ENCODE data around the gene UGT1A8. TPM values are rescaled to one million over a fixed set of nuclear protein-coding genes. Genes with fewer than 3 reads are reported as not detected.
"Not testable (repeated sequence)": the region's sequence is repeated elsewhere in the genome, so short reads cannot be mapped to it uniquely, and the experiment has no call there.

Gene UGT1A8
- total and polyA plus RNA-seq, 2 donors (not counting 1 experiment from before 2014, with no cell fraction given): not detected

- Histone ChIP-seq H3K9ac (ENCODE audit: low read length) (no peak overlapping the region), H3K4me3 (ENCODE audit: control extremely low read depth in 1 of 5, extremely low read depth in 1 of 5, insufficient read depth in 1 of 5, low read depth in 2 of 5, low read length in 4 of 5) (no peak overlapping the region), H3K36me3 (replicated peaks in 1 of 2; ENCODE audit: control extremely low read depth in 1 of 2, control insufficient read depth in 1 of 2, extremely low read depth in 1 of 2, insufficient read depth in 2 of 2, low read length in 1 of 2) (no peaks in the 10 kb centered on the region), H4K20me1 (ENCODE audit: control insufficient read depth, insufficient read depth, low read length, poor library complexity, severe bottlenecking) (no peaks in the 10 kb centered on the region), H3K27ac (ENCODE audit: low read length in 2 of 2) (no peak overlapping the region), H3K9me3 (ENCODE audit: control extremely low read depth in 1 of 3, control insufficient read depth in 2 of 3, insufficient read depth in 1 of 3, low read length in 2 of 3) (peaks cover 0 to 3% (median 0%) of the 10 kb centered on the region in 3 donors), H3K27me3 (replicated peaks in 1 of 4; ENCODE audit: control extremely low read depth in 1 of 4, control insufficient read depth in 3 of 4, insufficient read depth in 4 of 4, low read length in 3 of 4) (peaks cover 0 to 2% (median 0%) of the 10 kb centered on the region in 4 experiments), H3K4me1 (ENCODE audit: control insufficient read depth in 2 of 2, insufficient read depth in 2 of 2, low read length in 2 of 2) (no peaks in the 10 kb centered on the region), H3K79me2 (ENCODE audit: control insufficient read depth, insufficient read depth, low read length) (no peaks in the 10 kb centered on the region), H3K4me2 (replicated peaks; ENCODE audit: low read depth, low read length, poor library complexity, severe bottlenecking) (no peak overlapping the region), H2AFZ (ENCODE audit: insufficient read depth, low read depth, low read length, poor library complexity, severe bottlenecking) (no peak overlapping the region)
- intact Hi-C loops (cut with micrococcal nuclease): no loop called here
- TF ChIP-seq EZH2 (IDR thresholded peaks at IDR 0.05; ENCODE audit: borderline replicate concordance, insufficient read depth, low read depth, low read length, poor library complexity, severe bottlenecking): no peak
- DNase-seq (no peak), ATAC-seq (ENCODE audit: low read depth) (no peak)
- 73% methylated on average over 4 of the region's 6 CpGs for WGBS (ENCODE audit: insufficient coverage)
- Mint-ChIP-seq H3K27me3 (peaks cover 46% of the 10 kb centered on the region), H3K4me3 (no peak overlapping the region), H3K9me3 (ENCODE audit: insufficient read depth) (no peaks in the 10 kb centered on the region), H3K4me1 (no peaks in the 10 kb centered on the region), H3K27ac (no peak overlapping the region)
- ChIA-PET CTCF (no interaction called here), POLR2A (no interaction called here)
Measured at GRCh38 chr2:233654501-233654900, 37.1 kb downstream of the UGT1A8 start.

DNA sequence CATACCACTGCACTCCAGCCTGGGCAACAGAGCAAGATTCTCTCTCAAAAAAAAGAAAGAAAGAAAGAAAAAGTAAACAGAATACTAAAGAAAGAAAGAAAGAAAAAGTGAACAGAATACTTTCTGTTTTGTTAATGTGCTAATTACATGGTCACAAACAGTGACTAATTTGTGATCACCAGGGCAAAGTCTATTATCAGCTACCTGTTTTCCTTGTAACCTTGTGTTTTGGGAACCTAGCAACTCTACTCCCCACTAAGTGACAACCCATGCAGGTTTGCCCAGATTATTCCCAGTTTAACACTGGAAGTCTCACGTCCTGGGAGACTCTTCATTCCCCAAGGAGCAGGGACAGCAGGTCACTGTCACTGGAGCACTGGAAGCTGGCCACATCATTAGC lies 37.6 kb downstream of the UGT1A8 start:
- no peaks in the 10 kb centered on the region for H3K4me1 ChIP-seq (ENCODE audit: control insufficient read depth in 2 of 2, insufficient read depth in 2 of 2, low read length in 2 of 2)
- no peaks in the 10 kb centered on the region for H3K4me1 Mint-ChIP-seq
- no peaks in the 10 kb centered on the region for H3K9me3 Mint-ChIP-seq (ENCODE audit: insufficient read depth)
- H4K20me1 ChIP-seq (ENCODE audit: control insufficient read depth, insufficient read depth, low read length, poor library complexity, severe bottlenecking): no peaks in the 10 kb centered on the region
- DNase-seq (no peak), ATAC-seq (ENCODE audit: low read depth) (no peak)
- no peaks in the 10 kb centered on the region for H3K36me3 ChIP-seq (replicated peaks in 1 of 2; ENCODE audit: control extremely low read depth in 1 of 2, control insufficient read depth in 1 of 2, extremely low read depth in 1 of 2, insufficient read depth in 2 of 2, low read length in 1 of 2)
- H3K27ac Mint-ChIP-seq: no peak overlapping the region
- no peak overlapping the region for H3K4me3 ChIP-seq (ENCODE audit: control extremely low read depth in 1 of 5, extremely low read depth in 1 of 5, insufficient read depth in 1 of 5, low read depth in 2 of 5, low read length in 4 of 5)
- H3K27ac ChIP-seq (ENCODE audit: low read length in 2 of 2): no peak overlapping the region
- CTCF ChIA-PET: no interaction called here
- POLR2A ChIA-PET: no interaction called here
- peaks cover 51% of the 10 kb centered on the region for H3K27me3 Mint-ChIP-seq
- H3K9ac ChIP-seq (ENCODE audit: low read length): no peak overlapping the region
- peaks cover 0 to under 1% (median 0%) of the 10 kb centered on the region in 3 donors for H3K9me3 ChIP-seq (ENCODE audit: control extremely low read depth in 1 of 3, control insufficient read depth in 2 of 3, insufficient read depth in 1 of 3, low read length in 2 of 3)
- WGBS (ENCODE audit: insufficient coverage): 82% methylated on average over 1 of the region's 1 CpG
- H3K4me2 ChIP-seq (replicated peaks; ENCODE audit: low read depth, low read length, poor library complexity, severe bottlenecking): no peak overlapping the region
- peaks cover 0 to 3% (median 0%) of the 10 kb centered on the region in 4 experiments for H3K27me3 ChIP-seq (replicated peaks in 1 of 4; ENCODE audit: control extremely low read depth in 1 of 4, control insufficient read depth in 3 of 4, insufficient read depth in 4 of 4, low read length in 3 of 4)
- H3K79me2 ChIP-seq (ENCODE audit: control insufficient read depth, insufficient read depth, low read length): no peaks in the 10 kb centered on the region
- no peak for TF ChIP-seq EZH2 (IDR thresholded peaks at IDR 0.05; ENCODE audit: borderline replicate concordance, insufficient read depth, low read depth, low read length, poor library complexity, severe bottlenecking)
- TF ChIP-seq, protein P1, sequence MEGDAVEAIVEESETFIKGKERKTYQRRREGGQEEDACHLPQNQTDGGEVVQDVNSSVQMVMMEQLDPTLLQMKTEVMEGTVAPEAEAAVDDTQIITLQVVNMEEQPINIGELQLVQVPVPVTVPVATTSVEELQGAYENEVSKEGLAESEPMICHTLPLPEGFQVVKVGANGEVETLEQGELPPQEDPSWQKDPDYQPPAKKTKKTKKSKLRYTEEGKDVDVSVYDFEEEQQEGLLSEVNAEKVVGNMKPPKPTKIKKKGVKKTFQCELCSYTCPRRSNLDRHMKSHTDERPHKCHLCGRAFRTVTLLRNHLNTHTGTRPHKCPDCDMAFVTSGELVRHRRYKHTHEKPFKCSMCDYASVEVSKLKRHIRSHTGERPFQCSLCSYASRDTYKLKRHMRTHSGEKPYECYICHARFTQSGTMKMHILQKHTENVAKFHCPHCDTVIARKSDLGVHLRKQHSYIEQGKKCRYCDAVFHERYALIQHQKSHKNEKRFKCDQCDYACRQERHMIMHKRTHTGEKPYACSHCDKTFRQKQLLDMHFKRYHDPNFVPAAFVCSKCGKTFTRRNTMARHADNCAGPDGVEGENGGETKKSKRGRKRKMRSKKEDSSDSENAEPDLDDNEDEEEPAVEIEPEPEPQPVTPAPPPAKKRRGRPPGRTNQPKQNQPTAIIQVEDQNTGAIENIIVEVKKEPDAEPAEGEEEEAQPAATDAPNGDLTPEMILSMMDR (IDR thresholded peaks at IDR 0.05): no peak
- no peak overlapping the region for H2AFZ ChIP-seq (ENCODE audit: insufficient read depth, low read depth, low read length, poor library complexity, severe bottlenecking)
- intact Hi-C loops (cut with micrococcal nuclease): no loop called here
- H3K4me3 Mint-ChIP-seq: no peak overlapping the region

DNA sequence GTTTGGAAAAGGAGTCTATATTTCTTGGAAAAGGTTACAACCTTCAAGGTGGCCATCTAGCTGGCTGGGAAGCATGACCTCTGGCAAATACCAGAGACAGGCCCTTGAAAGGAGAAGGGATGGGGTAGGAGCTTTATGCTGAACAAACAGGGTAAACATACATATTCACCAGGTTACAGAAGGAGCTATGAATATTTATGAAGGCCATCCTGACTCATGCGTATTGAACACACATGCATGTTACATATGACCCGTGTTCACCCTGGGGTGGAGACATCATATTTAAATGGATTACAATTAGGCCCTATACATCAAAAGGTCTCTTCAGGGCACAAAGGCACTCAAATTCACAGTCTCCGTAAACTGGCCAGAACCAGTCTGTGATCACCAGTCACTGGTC lies 38.5 kb downstream of the UGT1A8 start:
- H3K4me3 Mint-ChIP-seq; H3K4me1 ChIP-seq (ENCODE audit: control insufficient read depth in 2 of 2, insufficient read depth in 2 of 2, low read length in 2 of 2); DNase-seq; H3K27ac ChIP-seq (ENCODE audit: low read length in 2 of 2); H3K4me1 Mint-ChIP-seq; H3K4me3 ChIP-seq (ENCODE audit: control extremely low read depth in 1 of 5, extremely low read depth in 1 of 5, insufficient read depth in 1 of 5, low read depth in 2 of 5, low read length in 4 of 5); intact Hi-C loops (cut with micrococcal nuclease); H3K36me3 ChIP-seq (replicated peaks in 1 of 2; ENCODE audit: control extremely low read depth in 1 of 2, control insufficient read depth in 1 of 2, extremely low read depth in 1 of 2, insufficient read depth in 2 of 2, low read length in 1 of 2); ATAC-seq (ENCODE audit: low read depth); CTCF ChIA-PET; H3K9ac ChIP-seq (ENCODE audit: low read length); H3K9me3 Mint-ChIP-seq (ENCODE audit: insufficient read depth); H2AFZ ChIP-seq (ENCODE audit: insufficient read depth, low read depth, low read length, poor library complexity, severe bottlenecking); H4K20me1 ChIP-seq (ENCODE audit: control insufficient read depth, insufficient read depth, low read length, poor library complexity, severe bottlenecking); POLR2A ChIA-PET; H3K4me2 ChIP-seq (replicated peaks; ENCODE audit: low read depth, low read length, poor library complexity, severe bottlenecking); H3K79me2 ChIP-seq (ENCODE audit: control insufficient read depth, insufficient read depth, low read length); H3K27ac Mint-ChIP-seq; H3K9me3 ChIP-seq (ENCODE audit: control extremely low read depth in 1 of 3, control insufficient read depth in 2 of 3, insufficient read depth in 1 of 3, low read length in 2 of 3); H3K27me3 ChIP-seq (replicated peaks in 1 of 4; ENCODE audit: control extremely low read depth in 1 of 4, control insufficient read depth in 3 of 4, insufficient read depth in 4 of 4, low read length in 3 of 4): not testable (repeated sequence)
- WGBS (ENCODE audit: insufficient coverage): no CpG with 5 or more reads among the region's 3 CpGs
- H3K27me3 Mint-ChIP-seq: peaks cover 45% of the 10 kb centered on the region

Measured in B cell (primary cell).